Loucy (cell line): ENCODE measurements around the gene FLRT2.

Experiments
- H2AFZ ChIP-seq: fragments of 200-600 bp; sonication (generic); 2 replicates; pipeline ENCODE4 v1.6.0; 2016; ENCODE audit warnings: antibody characterized with exemption, mild to moderate bottlenecking, low read length, moderate library complexity
- H3F3A ChIP-seq: fragments of 200-600 bp; 2 replicates; pipeline ENCODE4 v1.6.0; 2016; ENCODE audit warnings: antibody characterized with exemption, low read depth, mild to moderate bottlenecking
- H3K27me3 ChIP-seq: fragments of 200-600 bp; sonication (generic); 2 replicates; pipeline ENCODE4 v1.6.1; 2014; ENCODE audit warnings: low read length, mild to moderate bottlenecking; ENCODE audit not compliant: insufficient read depth, poor library complexity, severe bottlenecking
- H3K36me3 ChIP-seq: fragments of 200-600 bp; sonication (generic); 2 replicates; pipeline ENCODE4 v1.6.1; 2016; ENCODE audit warnings: low read length; ENCODE audit not compliant: insufficient read depth
- H3K4me1 ChIP-seq: fragments of 200-600 bp; sonication (generic); 2 replicates; pipeline ENCODE4 v1.5.1; 2014; ENCODE audit warnings: low read length, mild to moderate bottlenecking; ENCODE audit not compliant: insufficient read depth, poor library complexity, severe bottlenecking
- H3K4me2 ChIP-seq: fragments of 200-600 bp; sonication (generic); 2 replicates; pipeline ENCODE4 v1.6.0; 2014; ENCODE audit warnings: antibody characterized with exemption, low read length, low read depth, mild to moderate bottlenecking; ENCODE audit not compliant: poor library complexity, severe bottlenecking
- H3K4me3 ChIP-seq: fragments of 200-600 bp; sonication (generic); 2 replicates; pipeline ENCODE4 v1.5.1; 2014; ENCODE audit warnings: low read length, mild to moderate bottlenecking, mixed read lengths; ENCODE audit not compliant: poor library complexity, severe bottlenecking
- H3K79me2 ChIP-seq: fragments of 200-600 bp; sonication (generic); 2 replicates; pipeline ENCODE4 v1.6.1; 2014; ENCODE audit warnings: low read length; ENCODE audit not compliant: insufficient read depth
- H3K9ac ChIP-seq: fragments of 200-600 bp; sonication (generic); 2 replicates; pipeline ENCODE4 v1.6.0; 2014; ENCODE audit warnings: mild to moderate bottlenecking, low read depth, low read length, moderate library complexity; ENCODE audit not compliant: poor library complexity, severe bottlenecking
- H3K9me2 ChIP-seq: fragments of 200-600 bp; sonication (generic); replicated peaks from 2 replicates; pipeline ENCODE4 v1.6.1; 2016; ENCODE audit warnings: low read depth, low read length, mixed read lengths
- H3K9me3 ChIP-seq: fragments of 200-600 bp; sonication (generic); 2 replicates; pipeline ENCODE4 v1.6.1; 2014; ENCODE audit warnings: mild to moderate bottlenecking, antibody characterized with exemption, low read length, low read depth; ENCODE audit not compliant: insufficient read depth
- H4K20me1 ChIP-seq: fragments of 200-600 bp; sonication (generic); 2 replicates; pipeline ENCODE4 v1.6.0; 2014; ENCODE audit warnings: antibody characterized with exemption, low read length, mild to moderate bottlenecking; ENCODE audit not compliant: insufficient read depth, poor library complexity, severe bottlenecking
- CTCF ChIP-seq: fragments of 200-600 bp; sonication (generic); conservative IDR thresholded peaks from 2 replicates; pipeline ENCODE4 v1.5.1; 2014; ENCODE audit warnings: mild to moderate bottlenecking, antibody characterized with exemption, low read length
- EZH2phosphoT487 ChIP-seq: fragments of 200-600 bp; IDR thresholded peaks from 2 replicates; pipeline ENCODE4 v1.6.1; 2018; ENCODE audit warnings: antibody characterized with exemption, mild to moderate bottlenecking, moderate library complexity, borderline replicate concordance

Gene FLRT2

GRCh38 chr14:85566603-85567002, 36.7 kb downstream of the FLRT2 start:
- Histone ChIP-seq H3K9me3 (no peaks in the 10 kb centered on the region), H3K9me2 (no peaks in the 10 kb centered on the region), H4K20me1 (no peaks in the 10 kb centered on the region), H3K4me1 (no peaks in the 10 kb centered on the region), H3K79me2 (no peaks in the 10 kb centered on the region), H2AFZ (no peak overlapping the region), H3K4me3 (no peak overlapping the region), H3K36me3 (no peaks in the 10 kb centered on the region), H3K9ac (no peak overlapping the region), H3K4me2 (no peak overlapping the region), H3K27me3 (no peaks in the 10 kb centered on the region), H3F3A (no peaks in the 10 kb centered on the region)
- no peak for TF ChIP-seq EZH2phosphoT487
- no peak for TF ChIP-seq CTCF

- H3K27me3 ChIP-seq, result no peaks in the 10 kb centered on the region
- no peaks in the 10 kb centered on the region for H3K9me3 ChIP-seq
- no peaks in the 10 kb centered on the region for H3F3A ChIP-seq
- no peak overlapping the region for H3K4me2 ChIP-seq
- H3K4me3 ChIP-seq, result no peak overlapping the region
- H3K36me3 ChIP-seq, result no peaks in the 10 kb centered on the region
- H3K9me2 ChIP-seq, result no peaks in the 10 kb centered on the region
- H3K79me2 ChIP-seq, result no peaks in the 10 kb centered on the region
- TF ChIP-seq CTCF, result no peak
- TF ChIP-seq EZH2phosphoT487, result no peak
- no peaks in the 10 kb centered on the region for H3K4me1 ChIP-seq
- H2AFZ ChIP-seq, result no peak overlapping the region
- H4K20me1 ChIP-seq, result no peaks in the 10 kb centered on the region
- H3K9ac ChIP-seq, result no peak overlapping the region
These were observed 42.1 kb downstream of the FLRT2 start for GRCh38 chr14:85572011-85572410.

- no peaks in the 10 kb centered on the region for H3K9me3 ChIP-seq
- H3K9me2 ChIP-seq, result no peaks in the 10 kb centered on the region
- H3K36me3 ChIP-seq, result no peaks in the 10 kb centered on the region
- no peaks in the 10 kb centered on the region for H3K79me2 ChIP-seq
- H3K27me3 ChIP-seq, result no peaks in the 10 kb centered on the region
- H3K4me2 ChIP-seq, result no peak overlapping the region
- TF ChIP-seq EZH2phosphoT487 (no peak), CTCF (no peak)
- H3K4me1 ChIP-seq, result no peaks in the 10 kb centered on the region
- H2AFZ ChIP-seq, result no peak overlapping the region
- no peak overlapping the region for H3K9ac ChIP-seq
- no peak overlapping the region for H3K4me3 ChIP-seq
- no peaks in the 10 kb centered on the region for H4K20me1 ChIP-seq
- H3F3A ChIP-seq, result no peaks in the 10 kb centered on the region
These were observed 42.9 kb downstream of the FLRT2 start for GRCh38 chr14:85572845-85573244.
